GM12891 (cell line): ENCODE data around the gene SYPL2.

Source experiments
- POLR2A ChIP-seq: IDR thresholded peaks from 2 replicates; pipeline ENCODE4 v1.6.1; 2011; ENCODE audit warnings: low read depth, low read length, control low read depth
- POLR2AphosphoS5 ChIP-seq: IDR thresholded peaks from 2 replicates; pipeline ENCODE4 v1.6.1; 2011; ENCODE audit warnings: low read depth, low read length, control low read depth

GRCh38 chr1:109482242-109482641 is 15.9 kb downstream of the SYPL2 start:
- no peak for TF ChIP-seq POLR2A
- TF ChIP-seq POLR2AphosphoS5 = no peak
